Natural killer cell treated with Interleukin-12 subunit alpha and Interleukin-12 subunit beta and Interleukin-15 and Interleukin-18, amount 100 ng/mL, for 72 hours (primary cell): ENCODE results near the gene METTL27. TPM values are rescaled to one million over a fixed set of nuclear protein-coding genes. Genes with fewer than 3 reads are reported as not detected.

ENCODE experiments used
- ATAC-seq, 2 donors: fragments of 150-1000 bp; cut with Tn5 transposase in 1 of 2; sonication (Bioruptor Pico), chemical (Tn5 transposase) in 1 of 2; 2 replicates each; pipeline ENCODE4 v1.10.0; 2021
- DNase-seq: peaks from one replicate; pipeline ENCODE4 v3.0.0; 2022; ENCODE audit warnings: low spot score
- H3K27ac Mint-ChIP-seq, 2 donors: 1 replicate in 1 of 2; 2 replicates in 1 of 2; pipeline ENCODE4 v1.8.0; 2022; ENCODE audit warnings: mixed read lengths in 2 of 2, mild to moderate bottlenecking in 1 of 2, moderate library complexity in 1 of 2
- H3K27me3 Mint-ChIP-seq, 2 donors: 1 replicate in 1 of 2; 2 replicates in 1 of 2; pipeline ENCODE4 v1.8.0; 2022; ENCODE audit warnings: mixed read lengths in 2 of 2
- H3K36me3 Mint-ChIP-seq: one replicate; pipeline ENCODE4 v1.8.0; 2022; ENCODE audit warnings: mixed read lengths
- H3K4me1 Mint-ChIP-seq, 2 donors: 1 replicate in 1 of 2; 2 replicates in 1 of 2; pipeline ENCODE4 v1.8.0; 2022; ENCODE audit warnings: low read depth in 2 of 2, mixed read lengths in 2 of 2, mild to moderate bottlenecking in 1 of 2
- H3K4me3 Mint-ChIP-seq: one replicate; pipeline ENCODE4 v1.8.0; 2022; ENCODE audit warnings: mixed read lengths
- H3K9me3 Mint-ChIP-seq: 2 replicates; pipeline ENCODE4 v1.8.0; 2022; ENCODE audit warnings: mixed read lengths
- total RNA-seq, 2 donors: library from RNA; stranded (reverse); gene quantifications; one replicate each; pipeline ENCODE4 v1.2.3, GENCODE V29; 2022

Gene METTL27
- total RNA-seq, 2 donors from 2014 or later: not detected

- Mint-ChIP-seq H3K9me3 (no peaks in the 10 kb centered on the region), H3K36me3 (no peaks in the 10 kb centered on the region), H3K4me1 (no peaks in the 10 kb centered on the region), H3K27ac (no peak overlapping the region), H3K27me3 (no peaks in the 10 kb centered on the region), H3K4me3 (no peak overlapping the region)
- ATAC-seq: peak in 1 of 2 donors; percentile 10
- DNase-seq: no peak
Measured at GRCh38 chr7:73876973-73877372, 34.7 kb upstream of the METTL27 start.

GRCh38 chr7:73876361-73876760, 34.0 kb upstream of the METTL27 start:
- no peak overlapping the region for H3K27ac Mint-ChIP-seq
- H3K9me3 Mint-ChIP-seq: no peaks in the 10 kb centered on the region
- H3K27me3 Mint-ChIP-seq: no peaks in the 10 kb centered on the region
- no peaks in the 10 kb centered on the region for H3K36me3 Mint-ChIP-seq
- no peaks in the 10 kb centered on the region for H3K4me1 Mint-ChIP-seq
- no peak overlapping the region for H3K4me3 Mint-ChIP-seq
- ATAC-seq (no peak), DNase-seq (no peak)

GRCh38 chr7:73872056-73872908, 30.0 kb upstream of the METTL27 start:
- no peaks in the 10 kb centered on the region for H3K27me3 Mint-ChIP-seq
- no peak for ATAC-seq

GRCh38 chr7:73871163-73872011, 29.1 kb upstream of the METTL27 start:
- no peaks in the 10 kb centered on the region for H3K9me3 Mint-ChIP-seq
- no peak overlapping the region for H3K27ac Mint-ChIP-seq
- H3K36me3 Mint-ChIP-seq: no peaks in the 10 kb centered on the region
- no peaks in the 10 kb centered on the region for H3K4me1 Mint-ChIP-seq
- DNase-seq: no peak
- no peak overlapping the region for H3K4me3 Mint-ChIP-seq
- H3K27me3 Mint-ChIP-seq: no peaks in the 10 kb centered on the region
- ATAC-seq: peak in 1 of 2 donors; percentile 22

More at GRCh38 chr7:73872056-73872908, 30.0 kb upstream of the METTL27 start:
- DNase-seq: peak; percentile 54
- Mint-ChIP-seq H3K4me1 (no peaks in the 10 kb centered on the region), H3K4me3 (no peak overlapping the region), H3K27ac (no peak overlapping the region), H3K36me3 (no peaks in the 10 kb centered on the region), H3K9me3 (no peaks in the 10 kb centered on the region)

GRCh38 chr7:73870041-73870492, 27.8 kb upstream of the METTL27 start:
- Mint-ChIP-seq H3K9me3 (no peaks in the 10 kb centered on the region), H3K27ac (no peak overlapping the region), H3K27me3 (no peaks in the 10 kb centered on the region), H3K4me3 (no peak overlapping the region), H3K36me3 (no peaks in the 10 kb centered on the region), H3K4me1 (no peaks in the 10 kb centered on the region)
- DNase-seq: no peak
- no peak for ATAC-seq

- Mint-ChIP-seq H3K9me3 (no peaks in the 10 kb centered on the region), H3K27me3 (no peaks in the 10 kb centered on the region), H3K27ac (no peak overlapping the region), H3K4me3 (no peak overlapping the region), H3K36me3 (no peaks in the 10 kb centered on the region), H3K4me1 (no peaks in the 10 kb centered on the region)
- DNase-seq: no peak
- no peak for ATAC-seq
Measured at GRCh38 chr7:73869011-73869798, 26.9 kb upstream of the METTL27 start.

- H3K36me3 Mint-ChIP-seq: no peaks in the 10 kb centered on the region
Measured at GRCh38 chr7:73866446-73866767, 24.1 kb upstream of the METTL27 start.

GRCh38 chr7:73865738-73866445, 23.6 kb upstream of the METTL27 start:
- H3K27me3 Mint-ChIP-seq: no peaks in the 10 kb centered on the region
- H3K4me1 Mint-ChIP-seq: no peaks in the 10 kb centered on the region
- ATAC-seq (no peak), DNase-seq (no peak)
- H3K36me3 Mint-ChIP-seq: no peaks in the 10 kb centered on the region
- H3K4me3 Mint-ChIP-seq: no peak overlapping the region
- no peaks in the 10 kb centered on the region for H3K9me3 Mint-ChIP-seq
- no peak overlapping the region for H3K27ac Mint-ChIP-seq

More at GRCh38 chr7:73866446-73866767, 24.1 kb upstream of the METTL27 start:
- Mint-ChIP-seq H3K4me1 (no peaks in the 10 kb centered on the region), H3K4me3 (no peak overlapping the region), H3K27ac (no peak overlapping the region), H3K27me3 (no peaks in the 10 kb centered on the region), H3K9me3 (no peaks in the 10 kb centered on the region)
- no peak for ATAC-seq
- no peak for DNase-seq

GRCh38 chr7:73864981-73865711, 22.8 kb upstream of the METTL27 start:
- Mint-ChIP-seq H3K27me3 (no peaks in the 10 kb centered on the region), H3K4me3 (no peak overlapping the region), H3K36me3 (no peaks in the 10 kb centered on the region), H3K27ac (no peak overlapping the region), H3K4me1 (no peaks in the 10 kb centered on the region), H3K9me3 (no peaks in the 10 kb centered on the region)
- ATAC-seq: peak in 1 of 2 donors; percentile 7
- DNase-seq: no peak

GRCh38 chr7:73861305-73861704, 19.0 kb upstream of the METTL27 start:
- no peaks in the 10 kb centered on the region for H3K9me3 Mint-ChIP-seq
- H3K4me1 Mint-ChIP-seq: no peaks in the 10 kb centered on the region
- ATAC-seq: no peak
- no peak overlapping the region for H3K4me3 Mint-ChIP-seq
- no peak overlapping the region for H3K27ac Mint-ChIP-seq
- no peaks in the 10 kb centered on the region for H3K36me3 Mint-ChIP-seq
- H3K27me3 Mint-ChIP-seq: peaks cover 7 to 17% of the 10 kb centered on the region in 2 donors
- no peak for DNase-seq

- ATAC-seq (no peak), DNase-seq (no peak)
- Mint-ChIP-seq H3K27ac (no peak within 1 kb of the TSS), H3K4me1 (peaks cover 0 to 1% of the 10 kb centered on the region in 2 donors), H3K27me3 (peaks cover 7 to 18% of the 10 kb centered on the region in 2 donors), H3K36me3 (no peaks in the 10 kb centered on the region), H3K9me3 (no peaks in the 10 kb centered on the region), H3K4me3 (no peak within 1 kb of the TSS)
Measured at GRCh38 chr7:73860859-73861258, 18.5 kb upstream of the METTL27 start, which contains the start of gene TMEM270. TMEM270 (plus strand) TSS chr7:73861159; CDS start chr7:73861195, 36 bp downstream.

GRCh38 chr7:73858807-73859206, 16.5 kb upstream of the METTL27 start:
- Mint-ChIP-seq H3K27ac (no peak overlapping the region), H3K36me3 (no peaks in the 10 kb centered on the region), H3K4me1 (peaks cover 3 to 9% of the 10 kb centered on the region in 2 donors), H3K27me3 (peaks cover 11 to 26% of the 10 kb centered on the region in 2 donors), H3K9me3 (no peaks in the 10 kb centered on the region), H3K4me3 (no peak overlapping the region)
- peak; percentile 10 for DNase-seq
- ATAC-seq: no peak
